ENCODE data around the gene ABCC4.

DNA sequence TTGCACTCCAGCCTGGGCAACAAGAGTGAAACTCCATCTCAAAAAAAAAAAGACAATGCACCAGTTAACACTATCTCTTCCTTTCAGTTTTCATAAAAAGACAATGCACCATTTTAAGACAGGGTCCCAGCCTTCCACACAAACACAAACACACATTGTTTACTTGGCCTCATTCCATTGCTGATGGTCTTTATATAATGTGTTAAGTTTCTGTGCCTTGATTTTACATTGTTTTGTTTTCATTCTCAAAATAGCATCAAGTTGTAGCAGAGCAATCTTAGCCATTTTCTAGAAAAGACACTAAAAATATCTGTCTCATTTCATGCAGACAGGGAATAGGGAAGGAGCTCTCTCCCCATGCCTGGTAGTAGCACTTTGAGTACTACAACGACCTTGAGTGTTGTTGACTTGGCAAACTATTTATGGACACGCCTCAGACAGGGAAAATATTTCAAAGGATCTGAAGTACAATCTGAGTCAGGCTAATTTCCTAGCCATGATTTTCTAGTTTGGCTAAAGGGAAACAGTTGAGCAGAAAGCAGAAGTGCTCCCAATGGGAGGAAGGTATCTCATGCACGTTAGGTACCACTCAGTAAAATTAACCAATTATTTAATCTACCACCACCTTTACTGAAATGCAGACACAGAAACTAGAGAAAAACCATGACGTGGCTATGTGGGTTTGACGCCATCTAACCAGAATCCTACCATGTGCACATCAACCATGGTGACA is 120.6 kb downstream of the ABCC4 start:
- no peak for TF ChIP-seq ZFP37 (tag by site-specific recombination; IDR thresholded peaks at IDR 0.05)
- no peak for TF ChIP-seq YY1 (tag by site-specific recombination; IDR thresholded peaks at IDR 0.05)
- no peak for TF ChIP-seq TCF7L2 (IDR thresholded peaks at IDR 0.05; ENCODE audit: borderline replicate concordance, low read depth, low read length)
- TF ChIP-seq CTCF (tag by site-specific recombination; IDR thresholded peaks at IDR 0.05), result no peak
- no peak for TF ChIP-seq ZNF146 (tag by site-specific recombination; IDR thresholded peaks at IDR 0.05)
- TF ChIP-seq ZNF274 (IDR thresholded peaks at IDR 0.05; ENCODE audit: low read length), result no peak
- no peak for TF ChIP-seq ZNF274 (tag by site-specific recombination; IDR thresholded peaks at IDR 0.05; ENCODE audit: borderline replicate concordance)
- TF ChIP-seq ZNF510 (tag by site-specific recombination; IDR thresholded peaks at IDR 0.05; ENCODE audit: insufficient replicate concordance), result no peak
- TF ChIP-seq, protein P1, sequence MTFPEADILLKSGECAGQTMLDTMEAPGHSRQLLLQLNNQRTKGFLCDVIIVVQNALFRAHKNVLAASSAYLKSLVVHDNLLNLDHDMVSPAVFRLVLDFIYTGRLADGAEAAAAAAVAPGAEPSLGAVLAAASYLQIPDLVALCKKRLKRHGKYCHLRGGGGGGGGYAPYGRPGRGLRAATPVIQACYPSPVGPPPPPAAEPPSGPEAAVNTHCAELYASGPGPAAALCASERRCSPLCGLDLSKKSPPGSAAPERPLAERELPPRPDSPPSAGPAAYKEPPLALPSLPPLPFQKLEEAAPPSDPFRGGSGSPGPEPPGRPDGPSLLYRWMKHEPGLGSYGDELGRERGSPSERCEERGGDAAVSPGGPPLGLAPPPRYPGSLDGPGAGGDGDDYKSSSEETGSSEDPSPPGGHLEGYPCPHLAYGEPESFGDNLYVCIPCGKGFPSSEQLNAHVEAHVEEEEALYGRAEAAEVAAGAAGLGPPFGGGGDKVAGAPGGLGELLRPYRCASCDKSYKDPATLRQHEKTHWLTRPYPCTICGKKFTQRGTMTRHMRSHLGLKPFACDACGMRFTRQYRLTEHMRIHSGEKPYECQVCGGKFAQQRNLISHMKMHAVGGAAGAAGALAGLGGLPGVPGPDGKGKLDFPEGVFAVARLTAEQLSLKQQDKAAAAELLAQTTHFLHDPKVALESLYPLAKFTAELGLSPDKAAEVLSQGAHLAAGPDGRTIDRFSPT (tag by site-specific recombination; IDR thresholded peaks at IDR 0.05), result no peak
- TF ChIP-seq TSHZ1 (tag by site-specific recombination; IDR thresholded peaks at IDR 0.05; ENCODE audit: borderline replicate concordance), result no peak
